ENCODE measurements around the gene USP54. TPM values are rescaled to one million over a fixed set of nuclear protein-coding genes. Genes with fewer than 3 reads are reported as not detected.

Gene USP54
- total RNA-seq, 1 donor from 2014 or later: 54.5 TPM

- H3K27ac Mint-ChIP-seq: no peak overlapping the region
- H3K27me3 Mint-ChIP-seq: no peaks in the 10 kb centered on the region
- no peak overlapping the region for H3K4me3 Mint-ChIP-seq
- TF ChIP-seq, protein P1, sequence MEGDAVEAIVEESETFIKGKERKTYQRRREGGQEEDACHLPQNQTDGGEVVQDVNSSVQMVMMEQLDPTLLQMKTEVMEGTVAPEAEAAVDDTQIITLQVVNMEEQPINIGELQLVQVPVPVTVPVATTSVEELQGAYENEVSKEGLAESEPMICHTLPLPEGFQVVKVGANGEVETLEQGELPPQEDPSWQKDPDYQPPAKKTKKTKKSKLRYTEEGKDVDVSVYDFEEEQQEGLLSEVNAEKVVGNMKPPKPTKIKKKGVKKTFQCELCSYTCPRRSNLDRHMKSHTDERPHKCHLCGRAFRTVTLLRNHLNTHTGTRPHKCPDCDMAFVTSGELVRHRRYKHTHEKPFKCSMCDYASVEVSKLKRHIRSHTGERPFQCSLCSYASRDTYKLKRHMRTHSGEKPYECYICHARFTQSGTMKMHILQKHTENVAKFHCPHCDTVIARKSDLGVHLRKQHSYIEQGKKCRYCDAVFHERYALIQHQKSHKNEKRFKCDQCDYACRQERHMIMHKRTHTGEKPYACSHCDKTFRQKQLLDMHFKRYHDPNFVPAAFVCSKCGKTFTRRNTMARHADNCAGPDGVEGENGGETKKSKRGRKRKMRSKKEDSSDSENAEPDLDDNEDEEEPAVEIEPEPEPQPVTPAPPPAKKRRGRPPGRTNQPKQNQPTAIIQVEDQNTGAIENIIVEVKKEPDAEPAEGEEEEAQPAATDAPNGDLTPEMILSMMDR (conservative IDR thresholded peaks at IDR 0.05): no peak
- DNase-seq (ENCODE audit: extremely low spot score, unreplicated experiment): no peak
- H3K9me3 Mint-ChIP-seq: no peaks in the 10 kb centered on the region
- peaks cover 22% of the 10 kb centered on the region for H3K4me1 Mint-ChIP-seq (ENCODE audit: unreplicated experiment)
- H3K36me3 Mint-ChIP-seq: peaks cover 22% of the 10 kb centered on the region
These were observed 93.5 kb downstream of the USP54 start for GRCh38 chr10:73497623-73498022.

DNA sequence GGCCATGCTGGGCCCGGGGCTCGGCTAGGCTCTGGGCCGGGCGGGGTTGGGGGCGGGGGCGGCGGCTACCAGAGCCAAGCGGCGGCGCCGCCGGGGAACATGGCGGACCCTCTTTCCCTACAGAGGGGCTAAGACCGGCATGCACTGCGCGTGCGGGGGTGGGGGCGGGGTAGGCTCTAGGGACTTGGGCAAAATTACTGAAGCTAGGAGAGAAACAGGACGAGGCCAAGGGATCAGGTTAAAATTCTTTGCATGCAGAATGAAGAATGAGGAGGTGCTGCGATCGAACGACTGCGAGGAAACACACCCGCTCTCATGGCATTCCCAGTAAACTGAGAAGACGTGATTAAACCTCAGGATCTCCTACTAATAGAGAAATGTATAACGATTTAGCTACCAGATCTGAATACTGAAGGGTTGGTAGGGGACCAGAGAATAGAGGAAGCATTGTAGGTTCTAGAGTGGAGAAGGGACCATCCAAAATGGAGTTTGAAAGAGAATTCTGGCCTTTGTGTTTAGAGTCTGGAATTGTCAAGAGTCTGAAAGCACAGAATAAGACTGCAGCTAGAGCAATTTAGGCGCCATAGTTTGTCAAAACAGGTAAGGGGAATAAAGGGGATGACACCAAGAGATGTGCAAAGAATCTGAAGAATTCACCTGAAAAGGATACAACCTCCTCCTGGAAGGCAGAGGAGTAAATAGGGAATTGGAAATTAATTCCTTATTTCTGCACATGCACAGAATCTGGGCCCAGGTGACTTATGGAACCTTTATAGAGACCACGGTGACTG, 95.1 kb downstream of the USP54 start, which contains the start of gene PPP3CB:
Gene PPP3CB (minus strand): TSS at position 141 of the 791 bp plus-strand sequence. CDS start 135 bp downstream, at position 6.
- peak within 1 kb of the TSS; percentile 95 for H3K4me3 Mint-ChIP-seq
- no peaks in the 10 kb centered on the region for H3K27me3 Mint-ChIP-seq
- peak; percentile 84 for DNase-seq (ENCODE audit: extremely low spot score, unreplicated experiment)
- H3K9me3 Mint-ChIP-seq: no peaks in the 10 kb centered on the region
- H3K4me1 Mint-ChIP-seq (ENCODE audit: unreplicated experiment): peaks cover 28% of the 10 kb centered on the region
- H3K36me3 Mint-ChIP-seq: peaks cover 22% of the 10 kb centered on the region
- TF ChIP-seq, protein P1 (conservative IDR thresholded peaks at IDR 0.05): no peak
- H3K27ac Mint-ChIP-seq: peak within 1 kb of the TSS; percentile 94

- H3K36me3 Mint-ChIP-seq: peaks cover 22% of the 10 kb centered on the region
- peaks cover 28% of the 10 kb centered on the region for H3K4me1 Mint-ChIP-seq (ENCODE audit: unreplicated experiment)
- H3K4me3 Mint-ChIP-seq: peak overlapping the region; percentile 94
- H3K27me3 Mint-ChIP-seq: no peaks in the 10 kb centered on the region
- no peaks in the 10 kb centered on the region for H3K9me3 Mint-ChIP-seq
- TF ChIP-seq, protein P1 (conservative IDR thresholded peaks at IDR 0.05): no peak
- peak overlapping the region; percentile 94 for H3K27ac Mint-ChIP-seq
- peak; percentile 84 for DNase-seq (ENCODE audit: extremely low spot score, unreplicated experiment)
These were observed 95.8 kb downstream of the USP54 start for GRCh38 chr10:73495226-73495883.

DNA sequence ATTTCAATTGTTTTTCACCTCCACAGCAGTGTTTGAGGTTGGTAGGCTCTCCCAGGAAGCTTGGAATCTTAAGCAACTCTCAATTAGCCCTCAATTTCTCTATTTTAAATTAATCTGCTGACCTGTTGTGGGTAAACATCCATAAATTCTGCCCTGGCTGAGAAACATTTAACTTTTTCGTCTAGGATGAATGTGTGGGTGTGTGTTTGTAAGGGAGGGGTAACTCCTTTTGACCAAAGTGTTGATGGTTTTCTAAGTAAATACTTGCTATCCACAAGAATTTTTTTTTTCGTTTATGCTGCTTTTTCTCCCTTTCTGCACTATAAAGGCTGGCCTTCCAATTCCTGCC, 96.3 kb downstream of the USP54 start:
- Mint-ChIP-seq H3K27ac (peak overlapping the region; percentile 94), H3K27me3 (no peaks in the 10 kb centered on the region), H3K4me1 (ENCODE audit: unreplicated experiment) (peaks cover 28% of the 10 kb centered on the region), H3K36me3 (peaks cover 22% of the 10 kb centered on the region), H3K4me3 (peak overlapping the region; percentile 94), H3K9me3 (no peaks in the 10 kb centered on the region)
- DNase-seq (ENCODE audit: extremely low spot score, unreplicated experiment): no peak
- TF ChIP-seq, protein P1 (conservative IDR thresholded peaks at IDR 0.05): no peak

- Mint-ChIP-seq H3K9me3 (no peaks in the 10 kb centered on the region), H3K4me1 (ENCODE audit: unreplicated experiment) (peaks cover 28% of the 10 kb centered on the region), H3K27ac (no peak overlapping the region), H3K27me3 (no peaks in the 10 kb centered on the region), H3K36me3 (peaks cover 19% of the 10 kb centered on the region), H3K4me3 (peak overlapping the region; percentile 80)
- TF ChIP-seq, protein P1 (conservative IDR thresholded peaks at IDR 0.05): no peak
- DNase-seq (ENCODE audit: extremely low spot score, unreplicated experiment): no peak
These were observed 96.9 kb downstream of the USP54 start for GRCh38 chr10:73494213-73494612.
